CD4-positive, alpha-beta T cell (primary cell): ENCODE results near the gene VDAC2. TPM values are rescaled to one million over a fixed set of nuclear protein-coding genes. Genes with fewer than 3 reads are reported as not detected.
"Not testable (repeated sequence)": the region's sequence is repeated elsewhere in the genome, so short reads cannot be mapped to it uniquely, and the experiment has no call there.

ENCODE experiments used
- ATAC-seq: fragments of 200-7000 bp; cut with Tn5 transposase; one replicate; pipeline ENCODE4 v1.10.0; 2022; ENCODE audit warnings: mild to moderate bottlenecking; ENCODE audit not compliant: poor library complexity
- CTCF ChIA-PET: fragments of 350-600 bp; sonication (Branson Sonifier 250); formaldehyde crosslinking; loops from one replicate; lab custom pipeline; 2021; ENCODE audit warnings: antibody characterized with exemption, inconsistent platforms; lab: Charles Lee
- POLR2A ChIA-PET: fragments of 350-600 bp; sonication (Branson Sonifier 250); formaldehyde crosslinking; loops from one replicate; lab custom pipeline; 2021; ENCODE audit warnings: antibody characterized with exemption, inconsistent platforms; lab: Charles Lee
- DNase-seq, 14 experiments: peaks; one replicate each; pipeline ENCODE4 v3.0.0-alpha.2; 2013 to 2020; ENCODE audit warnings: mixed read lengths in 2 of 14
- H3K27ac ChIP-seq, 2 donors: one replicate each; pipeline versions ENCODE4 v1.5.1 to v1.7.0; 2013; ENCODE audit warnings: low read length in 2 of 2, low read depth in 1 of 2, mild to moderate bottlenecking in 1 of 2
- H3K27me3 ChIP-seq, 2 experiments: 1 replicate in 1 of 2; 2 replicates in 1 of 2; pipeline versions ENCODE4 v1.6.1 to v1.7.0; 2013; ENCODE audit warnings: low read length in 2 of 2, control low read depth in 1 of 2, mild to moderate bottlenecking in 1 of 2, moderate library complexity in 1 of 2; ENCODE audit not compliant: insufficient read depth in 2 of 2, control insufficient read depth in 1 of 2
- H3K36me3 ChIP-seq: one replicate; pipeline ENCODE4 v1.6.1; 2013; ENCODE audit warnings: low read length, control low read depth; ENCODE audit not compliant: insufficient read depth
- H3K4me1 ChIP-seq: one replicate; pipeline ENCODE4 v1.6.1; 2013; ENCODE audit warnings: low read length, control low read depth; ENCODE audit not compliant: insufficient read depth
- H3K4me3 ChIP-seq: one replicate; pipeline ENCODE4 v1.5.1; 2013; ENCODE audit warnings: mild to moderate bottlenecking, low read length, moderate library complexity
- H3K9me3 ChIP-seq, 2 experiments: 1 replicate in 1 of 2; 2 replicates in 1 of 2; pipeline versions ENCODE4 v1.6.1 to v1.7.0; 2013; ENCODE audit warnings: low read length in 2 of 2, mild to moderate bottlenecking in 2 of 2, control low read depth in 1 of 2, moderate library complexity in 1 of 2; ENCODE audit not compliant: control insufficient read depth in 1 of 2, insufficient read depth in 1 of 2
- H3K27ac Mint-ChIP-seq: one replicate; pipeline ENCODE4 v1.8.0; 2020; ENCODE audit warnings: mixed read lengths
- H3K27me3 Mint-ChIP-seq: one replicate; pipeline ENCODE4 v1.8.0; 2021; ENCODE audit warnings: mixed read lengths
- H3K36me3 Mint-ChIP-seq: one replicate; pipeline ENCODE4 v1.8.0; 2021; ENCODE audit warnings: low read depth, mixed read lengths
- H3K4me1 Mint-ChIP-seq: one replicate; pipeline ENCODE4 v1.8.0; 2021; ENCODE audit warnings: low read depth, mixed read lengths
- H3K4me3 Mint-ChIP-seq: one replicate; pipeline ENCODE4 v1.8.0; 2020; ENCODE audit warnings: mild to moderate bottlenecking, mixed read lengths
- H3K9me3 Mint-ChIP-seq: one replicate; pipeline ENCODE4 v1.8.0; 2020; ENCODE audit warnings: mixed read lengths
- intact Hi-C, 2 experiments: fragments of 100-400 bp; cut with DNase I in 1 of 2; cut with micrococcal nuclease in 1 of 2; formaldehyde crosslinking; loops; one replicate each; pipeline versions ENCODE4 v1.15.1 to v1.9.0; 2023 to 2025; cut with DNase I, micrococcal nuclease
- total RNA-seq, 174 experiments: library from RNA in 2 of 174; stranded (reverse) in 2 of 174; gene quantifications; one replicate each; pipeline ENCODE4 v1.2.3 and lab custom pipeline; 2021 to 2026
- TF ChIP-seq, protein P1 (sequence below): fragments of 200-600 bp; IDR thresholded peaks from one replicate; pipeline ENCODE4 v1.8.0; 2022; ENCODE audit warnings: antibody characterized with exemption, mild to moderate bottlenecking

The VDAC2 gene
- total RNA-seq, 2 experiments from 2014 or later = 141 to 147 TPM

DNA sequence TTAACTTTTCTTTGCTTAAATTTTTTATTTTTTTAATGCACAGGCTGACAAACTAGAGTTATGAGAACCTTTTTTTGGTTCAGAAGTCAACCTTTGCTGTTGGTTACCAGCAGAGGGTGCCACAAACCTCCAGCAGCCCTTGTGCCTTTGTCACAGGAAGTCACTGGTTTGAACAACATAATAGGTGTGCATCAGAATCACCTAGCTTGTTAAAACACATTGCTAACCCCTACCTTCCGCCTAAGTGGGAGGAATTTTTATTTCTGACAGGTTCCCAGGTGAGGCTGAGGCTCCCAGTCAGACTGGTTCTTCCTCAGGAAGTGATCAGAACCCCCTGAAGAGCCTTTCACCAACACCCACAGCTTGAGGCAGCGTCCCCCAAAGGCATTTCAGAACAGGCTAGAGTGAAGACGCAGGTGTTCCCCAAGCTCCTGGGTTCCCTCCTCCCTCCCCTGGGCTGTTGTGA, 22.6 kb upstream of the VDAC2 start:
- H3K4me3 ChIP-seq = no peak overlapping the region
- Mint-ChIP-seq H3K4me1 (peaks cover 8% of the 10 kb centered on the region), H3K4me3 (no peak overlapping the region), H3K36me3 (no peaks in the 10 kb centered on the region), H3K27ac (peak overlapping the region; percentile 95), H3K9me3 (no peaks in the 10 kb centered on the region), H3K27me3 (no peaks in the 10 kb centered on the region)
- ATAC-seq (peak; percentile 97), DNase-seq (peak; percentile 55 to 89 (median 64))
- intact Hi-C loops = loop anchor here (1.0 to 5.0 kb wide), 5 partner anchors 21 to 76 kb away; partner anchors contain the start of genes SAMD8 (in 1 of the 2) and VDAC2 (in 1 of the 2)
- TF ChIP-seq, protein P1, sequence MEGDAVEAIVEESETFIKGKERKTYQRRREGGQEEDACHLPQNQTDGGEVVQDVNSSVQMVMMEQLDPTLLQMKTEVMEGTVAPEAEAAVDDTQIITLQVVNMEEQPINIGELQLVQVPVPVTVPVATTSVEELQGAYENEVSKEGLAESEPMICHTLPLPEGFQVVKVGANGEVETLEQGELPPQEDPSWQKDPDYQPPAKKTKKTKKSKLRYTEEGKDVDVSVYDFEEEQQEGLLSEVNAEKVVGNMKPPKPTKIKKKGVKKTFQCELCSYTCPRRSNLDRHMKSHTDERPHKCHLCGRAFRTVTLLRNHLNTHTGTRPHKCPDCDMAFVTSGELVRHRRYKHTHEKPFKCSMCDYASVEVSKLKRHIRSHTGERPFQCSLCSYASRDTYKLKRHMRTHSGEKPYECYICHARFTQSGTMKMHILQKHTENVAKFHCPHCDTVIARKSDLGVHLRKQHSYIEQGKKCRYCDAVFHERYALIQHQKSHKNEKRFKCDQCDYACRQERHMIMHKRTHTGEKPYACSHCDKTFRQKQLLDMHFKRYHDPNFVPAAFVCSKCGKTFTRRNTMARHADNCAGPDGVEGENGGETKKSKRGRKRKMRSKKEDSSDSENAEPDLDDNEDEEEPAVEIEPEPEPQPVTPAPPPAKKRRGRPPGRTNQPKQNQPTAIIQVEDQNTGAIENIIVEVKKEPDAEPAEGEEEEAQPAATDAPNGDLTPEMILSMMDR = peak; percentile 81
- no peaks in the 10 kb centered on the region for H3K36me3 ChIP-seq
- no peaks in the 10 kb centered on the region for H3K9me3 ChIP-seq
- no peaks in the 10 kb centered on the region for H3K27me3 ChIP-seq
- ChIA-PET POLR2A (interaction anchor here (0.6 to 4.6 kb wide), 7 partner anchors 22 to 77 kb away, joined by 3 to 71 read pairs (median 4); partner anchors contain the start of genes COMTD1, SAMD8 and VDAC2), CTCF (interaction anchor here (0.6 to 5.6 kb wide), 16 partner anchors 9 to 73 kb away, joined by 3 to 105 read pairs (median 5); partner anchors contain the start of genes COMTD1 and VDAC2)
- peak overlapping the region in 1 of 2 donors; percentile 47 for H3K27ac ChIP-seq
- peaks cover 7% of the 10 kb centered on the region for H3K4me1 ChIP-seq

DNA sequence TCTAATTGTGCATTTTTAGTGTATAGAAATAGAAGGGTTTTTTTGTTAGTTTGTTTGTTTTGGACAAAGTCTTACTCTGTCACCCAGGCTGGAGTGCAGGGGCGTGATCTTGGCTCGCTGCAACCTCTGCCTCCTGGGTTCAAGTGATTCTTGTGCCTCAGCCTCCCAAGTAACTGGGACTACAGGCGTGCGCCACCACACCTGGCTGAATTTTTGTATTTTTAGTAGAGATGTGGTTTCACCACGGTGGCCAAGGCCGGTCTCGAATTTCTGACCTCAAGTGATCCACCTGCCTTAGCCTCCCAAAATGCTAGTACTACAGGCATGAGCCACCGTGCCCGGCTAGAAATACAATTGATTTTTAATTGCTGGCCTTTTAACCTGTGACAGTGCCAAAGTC, 22.1 kb upstream of the VDAC2 start:
- not testable (repeated sequence) for H3K4me3 Mint-ChIP-seq, H3K36me3 ChIP-seq, H3K27me3 ChIP-seq, H3K27me3 Mint-ChIP-seq, H3K9me3 Mint-ChIP-seq, H3K4me3 ChIP-seq, H3K4me1 ChIP-seq, ATAC-seq, H3K36me3 Mint-ChIP-seq, DNase-seq, H3K4me1 Mint-ChIP-seq, H3K9me3 ChIP-seq
- peak overlapping the region; percentile 95 for H3K27ac Mint-ChIP-seq
- intact Hi-C loops = loop anchor here (1.0 to 5.0 kb wide), 5 partner anchors 20 to 76 kb away; partner anchors contain the start of genes SAMD8 (in 1 of the 2) and VDAC2 (in 1 of the 2)
- POLR2A ChIA-PET = interaction anchor here (0.6 to 4.6 kb wide), 7 partner anchors 22 to 77 kb away, joined by 3 to 71 read pairs (median 4); partner anchors contain the start of genes COMTD1, SAMD8 and VDAC2
- CTCF ChIA-PET = interaction anchor here (0.6 to 5.6 kb wide), 16 partner anchors 10 to 74 kb away, joined by 3 to 105 read pairs (median 5); partner anchors contain the start of genes COMTD1 and VDAC2
- H3K27ac ChIP-seq = peak overlapping the region in 1 of 2 donors; percentile 47

DNA sequence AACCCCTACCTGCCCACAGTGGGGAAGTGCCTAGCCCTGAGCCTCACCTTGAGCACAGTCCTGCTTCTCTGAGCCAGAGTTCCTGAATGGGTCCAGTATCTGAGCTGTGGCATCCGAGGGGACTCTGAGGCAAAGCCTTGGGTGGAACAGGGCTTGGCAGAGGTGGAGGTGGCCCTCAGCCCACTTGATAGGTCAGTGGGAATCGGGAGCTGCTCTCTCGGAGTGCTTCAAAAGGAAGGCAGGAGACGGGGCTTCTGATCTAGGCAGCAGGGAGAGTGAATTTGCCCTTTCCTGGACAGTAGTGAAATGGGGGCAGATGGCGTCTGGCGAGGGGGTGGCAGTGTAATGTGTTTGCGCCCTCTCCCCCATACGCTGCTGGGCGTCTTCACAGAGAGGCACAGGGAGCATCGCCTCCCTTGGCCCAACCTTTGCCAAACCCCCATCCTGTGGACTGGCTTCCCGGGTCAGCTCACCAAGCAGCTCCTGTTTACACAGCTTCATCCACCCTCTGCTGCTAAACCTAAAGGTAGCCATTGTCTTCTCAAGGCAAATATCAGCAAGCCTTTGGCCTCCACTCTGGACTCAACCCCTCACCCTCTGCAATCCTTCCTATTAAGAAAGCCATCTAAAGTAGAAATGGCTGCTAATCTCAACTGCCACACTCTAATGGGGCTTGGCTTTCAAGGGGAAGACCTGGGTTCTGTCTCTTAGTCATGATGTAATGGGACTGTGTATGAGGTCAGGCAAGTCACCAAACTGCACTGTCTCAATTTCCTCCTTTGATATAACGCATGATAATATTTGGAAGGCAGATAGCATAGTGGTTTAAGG, 21.1 kb upstream of the VDAC2 start:
- H3K4me1 Mint-ChIP-seq = peaks cover 8% of the 10 kb centered on the region
- H3K27ac Mint-ChIP-seq = no peak overlapping the region
- TF ChIP-seq, protein P1 = no peak
- ChIA-PET POLR2A (interaction anchor here (4.0 to 4.6 kb wide), 2 partner anchors 21 to 44 kb away, joined by 51 to 71 read pairs; partner anchors contain the start of genes COMTD1 and VDAC2), CTCF (interaction anchor here (1.3 to 5.6 kb wide), 2 partner anchors 41 to 46 kb away, joined by 3 to 105 read pairs; partner anchors contain the start of gene COMTD1)
- Histone ChIP-seq H3K36me3 (no peaks in the 10 kb centered on the region), H3K27me3 (no peaks in the 10 kb centered on the region), H3K9me3 (no peaks in the 10 kb centered on the region), H3K4me1 (peaks cover 7% of the 10 kb centered on the region), H3K27ac (no peak overlapping the region), H3K4me3 (no peak overlapping the region)
- no peak overlapping the region for H3K4me3 Mint-ChIP-seq
- ATAC-seq (no peak), DNase-seq (no peak)
- intact Hi-C loops = loop anchor here (2.0 to 5.0 kb wide), 2 partner anchors 19 to 77 kb away; partner anchors contain the start of gene SAMD8 (in 1 of the 2)
- H3K27me3 Mint-ChIP-seq = no peaks in the 10 kb centered on the region
- H3K9me3 Mint-ChIP-seq = no peaks in the 10 kb centered on the region
- H3K36me3 Mint-ChIP-seq = no peaks in the 10 kb centered on the region
